Measurements from ENCODE around the gene MTIF2.
"Not testable (repeated sequence)": the region's sequence is repeated elsewhere in the genome, so short reads cannot be mapped to it uniquely, and the experiment has no call there.

MTIF2 gene

DNA sequence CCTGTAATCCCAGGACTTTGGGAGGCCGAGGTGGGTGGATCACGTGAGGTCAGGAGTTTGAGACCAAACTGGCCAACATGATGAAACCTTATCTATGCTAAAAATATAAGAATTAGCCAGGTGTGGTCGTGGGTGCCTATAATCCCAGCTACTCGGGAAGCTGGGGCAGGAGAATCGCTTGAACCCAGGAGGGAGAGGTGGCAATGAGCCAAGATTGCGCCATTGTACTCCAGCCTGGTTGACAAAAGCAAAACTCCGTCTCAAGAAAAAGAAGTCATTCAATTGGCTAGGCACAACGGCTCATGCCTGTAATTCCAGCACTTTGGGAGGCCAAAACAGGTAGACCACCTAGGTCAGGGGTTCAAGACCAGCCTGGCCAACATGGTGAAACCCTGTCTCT lies 27.4 kb downstream of the MTIF2 start:
- not testable (repeated sequence) for DNase-seq

DNA sequence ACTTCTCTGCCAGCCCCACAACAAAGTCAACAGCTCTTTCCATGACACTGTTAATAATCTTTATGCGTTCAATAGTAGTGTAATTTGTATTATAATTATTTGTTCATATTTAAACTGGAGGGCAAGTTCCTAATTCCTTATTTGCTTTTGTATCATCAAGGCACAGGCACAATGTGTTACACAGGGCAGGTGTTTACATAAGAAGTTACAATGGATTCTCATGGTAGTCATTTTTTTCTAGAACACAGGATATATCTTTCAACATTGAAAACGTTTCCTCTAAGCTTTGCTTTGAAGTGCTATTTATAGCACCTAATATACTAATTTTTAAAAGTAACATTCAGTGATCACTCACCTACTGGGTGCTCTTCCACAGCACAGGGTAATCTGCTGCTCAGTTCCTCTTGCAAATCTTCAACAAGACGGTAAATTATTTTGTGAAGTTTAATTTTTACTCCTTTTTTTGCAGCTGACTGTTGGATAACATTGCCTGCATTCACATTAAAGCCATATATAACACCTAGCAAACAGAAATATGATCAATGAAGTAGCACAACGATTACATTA lies 29.3 kb downstream of the MTIF2 start:
- no peak for DNase-seq

DNA sequence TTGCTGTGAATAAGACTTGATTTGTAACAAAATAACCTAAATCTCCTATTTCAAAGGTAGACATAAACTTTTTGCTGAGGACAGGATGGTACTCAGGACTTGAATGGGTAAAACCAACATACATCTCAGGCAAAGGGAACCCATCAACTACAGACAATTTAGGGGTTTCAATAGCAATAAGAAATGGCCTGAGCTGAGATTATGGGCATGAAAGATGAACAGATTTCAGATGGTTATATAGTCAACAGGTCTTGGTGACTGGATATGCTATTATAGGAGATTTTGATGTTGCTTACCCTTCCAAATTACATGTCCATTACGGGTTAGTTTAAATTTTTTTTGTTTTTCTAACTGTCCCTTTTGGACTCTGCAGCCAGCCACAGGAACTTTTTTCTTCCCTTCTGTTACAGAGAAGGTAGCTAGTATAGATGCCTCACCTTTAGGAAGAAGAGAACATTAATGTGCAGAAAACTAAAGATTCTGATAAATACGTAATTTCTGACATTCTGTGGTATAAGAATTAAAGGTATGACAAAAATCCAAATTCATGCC lies 32.0 kb downstream of the MTIF2 start:
- DNase-seq: no peak

DNA sequence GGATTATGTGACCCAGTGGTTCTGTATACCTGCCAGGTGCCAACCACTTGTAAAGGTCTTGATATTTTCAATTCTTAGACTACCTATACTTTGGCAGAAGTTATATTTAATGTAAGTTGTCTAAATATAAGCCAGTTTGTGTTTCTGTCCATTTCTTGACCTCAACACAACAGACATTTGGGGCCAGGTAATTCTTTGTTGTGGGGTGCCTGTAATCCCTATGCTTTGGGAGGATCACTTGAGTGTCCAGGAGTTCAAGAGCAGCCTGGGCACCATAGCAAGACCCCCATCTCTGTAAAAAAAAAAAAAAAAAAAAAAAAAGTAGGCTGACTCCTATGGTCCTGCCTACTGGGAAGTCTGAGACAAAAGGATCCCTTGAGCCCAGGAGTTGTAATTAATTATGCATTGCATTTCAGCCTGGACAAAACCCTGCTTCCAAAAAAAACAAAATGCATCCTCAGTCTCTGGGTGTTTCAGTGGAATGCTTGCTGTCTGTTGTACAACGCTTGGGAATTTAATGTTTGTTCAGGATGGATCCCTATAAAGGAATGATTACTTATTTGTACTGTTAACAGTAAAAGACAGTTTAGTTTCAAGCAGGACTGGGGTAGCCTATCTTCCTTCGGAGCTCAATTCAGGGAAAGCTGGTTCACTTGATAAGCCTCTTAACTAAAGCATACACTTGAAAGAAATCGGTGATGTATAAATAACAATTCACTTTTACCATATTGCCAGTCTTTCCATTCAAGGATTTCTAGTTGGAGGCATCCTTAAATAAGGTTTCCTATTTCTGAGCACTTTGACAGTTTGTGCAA lies 33.1 kb downstream of the MTIF2 start:
- no peak for DNase-seq

DNA sequence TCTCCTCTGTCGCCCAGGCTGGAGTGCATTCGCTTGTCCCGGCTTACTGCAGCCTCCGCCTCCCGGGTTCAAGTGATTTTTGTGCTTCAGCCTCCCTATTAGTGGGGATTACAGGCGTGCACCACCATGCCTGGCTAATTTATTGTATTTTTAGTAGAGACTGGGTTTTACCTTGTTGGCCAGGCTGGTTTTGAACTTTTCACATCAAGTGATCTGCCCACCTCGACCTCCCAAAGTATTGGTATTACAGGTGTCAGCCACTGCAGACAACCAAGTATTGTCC lies 35.4 kb downstream of the MTIF2 start:
- no peak for DNase-seq

DNA sequence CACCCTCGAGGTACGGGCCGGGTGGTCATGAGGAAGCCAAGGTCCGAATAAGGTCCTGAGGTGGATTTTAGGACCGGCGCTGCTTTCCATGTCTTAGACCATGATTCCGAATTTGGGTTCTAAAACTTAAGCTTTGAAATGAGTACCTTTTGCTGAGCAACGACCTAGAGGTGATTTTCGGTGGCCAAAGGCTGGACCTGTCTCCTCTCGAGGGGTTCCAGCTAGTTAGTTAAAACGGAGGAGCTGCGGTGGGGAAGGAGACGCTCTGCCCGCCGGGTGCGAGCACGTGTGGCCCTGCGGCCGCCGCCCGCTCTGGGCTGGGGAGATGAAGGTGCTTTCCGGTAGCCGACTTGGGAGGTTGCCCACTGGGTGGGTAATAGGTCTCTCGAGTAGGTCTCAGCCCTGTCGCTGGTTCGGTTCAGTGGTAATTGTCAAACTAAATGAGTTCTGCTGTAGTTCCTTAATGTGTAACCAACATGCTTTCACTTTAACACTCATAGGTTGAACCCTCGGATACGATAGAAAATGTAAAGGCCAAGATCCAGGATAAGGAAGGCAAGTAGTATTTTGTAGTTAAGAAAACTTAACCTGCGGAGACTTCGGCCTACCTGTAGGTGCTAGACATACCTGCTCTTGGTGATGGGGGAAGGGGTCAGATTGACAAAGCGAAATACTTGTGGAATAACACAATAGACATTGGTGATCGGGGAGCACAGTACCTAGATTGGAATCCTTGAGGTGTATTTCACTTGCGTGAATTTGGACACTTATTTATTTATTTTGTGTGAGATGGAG lies 36.0 kb downstream of the MTIF2 start:
- DNase-seq: peak; percentile 57

DNA sequence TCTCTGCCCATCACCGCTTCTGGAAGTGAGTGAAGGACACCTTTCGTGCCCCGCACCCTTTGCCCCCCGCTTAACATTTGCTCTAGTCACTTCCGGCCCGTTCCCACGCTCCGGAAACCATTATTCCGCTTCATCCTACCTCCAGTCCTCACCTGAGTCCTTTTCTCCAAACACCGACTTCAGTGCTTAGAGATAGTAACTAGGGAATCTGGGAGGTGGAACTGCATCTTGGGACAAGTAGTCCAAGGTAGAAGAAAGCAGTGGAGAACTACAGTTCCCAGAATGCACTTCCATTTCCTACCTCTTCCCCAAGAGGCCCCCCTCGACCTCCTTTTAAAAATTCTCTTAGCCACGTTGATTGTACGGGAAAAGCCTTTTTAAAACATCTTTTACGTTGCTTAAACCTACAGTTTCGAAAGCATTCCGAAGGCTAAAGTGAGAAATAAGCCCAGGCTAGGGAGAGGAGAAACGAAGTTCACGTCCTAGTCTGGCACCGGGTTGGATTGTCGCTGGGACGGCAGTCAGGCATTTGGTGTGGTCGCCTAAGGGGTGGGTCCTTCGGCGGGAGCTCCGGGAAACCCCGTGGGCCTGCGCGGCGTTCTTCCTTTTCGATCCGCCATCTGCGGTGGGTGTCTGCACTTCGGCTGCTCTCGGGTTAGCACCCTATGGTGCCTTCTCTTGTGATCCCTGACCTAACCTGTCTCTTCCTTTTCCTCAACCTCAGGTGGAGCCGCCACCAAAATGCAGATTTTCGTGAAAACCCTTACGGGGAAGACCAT lies 36.8 kb downstream of the MTIF2 start, which contains the start of the genes CLHC1 and RPS27A:
CLHC1 (minus strand) TSS at position 210 of the 779 bp plus-strand sequence. CDS start 9,882 bp downstream, outside the sequence.
RPS27A (plus strand) TSS at position 605 of the 779 bp plus-strand sequence; CDS start at position 742, 137 bp downstream.
- peak; percentile 96 for DNase-seq

DNA sequence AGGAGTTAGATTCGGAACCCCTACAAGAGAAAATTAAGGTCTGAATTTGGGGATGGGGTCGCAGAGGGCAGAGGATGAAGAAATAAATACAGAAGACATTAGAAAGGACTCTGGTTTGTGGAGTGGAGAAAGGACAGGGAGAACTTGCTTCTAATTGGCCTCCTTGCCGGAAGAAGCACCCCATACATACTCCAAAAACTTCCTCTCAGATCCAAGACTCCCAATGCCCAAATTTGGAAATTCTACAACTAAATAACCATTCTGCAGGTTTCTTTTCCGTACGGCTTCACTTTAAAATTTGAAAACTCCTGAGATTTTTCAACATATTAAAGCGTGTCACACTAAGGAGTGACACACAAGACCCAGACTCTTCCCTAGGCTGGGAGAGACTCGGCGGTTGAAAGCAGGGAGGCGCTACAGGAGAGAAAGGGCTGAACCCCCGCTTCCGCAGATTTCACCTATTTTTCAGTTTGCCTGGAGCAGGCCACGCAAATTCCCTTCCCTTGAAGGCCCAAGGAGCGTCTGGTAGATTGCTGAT lies 37.4 kb downstream of the MTIF2 start:
- no peak for DNase-seq

DNA sequence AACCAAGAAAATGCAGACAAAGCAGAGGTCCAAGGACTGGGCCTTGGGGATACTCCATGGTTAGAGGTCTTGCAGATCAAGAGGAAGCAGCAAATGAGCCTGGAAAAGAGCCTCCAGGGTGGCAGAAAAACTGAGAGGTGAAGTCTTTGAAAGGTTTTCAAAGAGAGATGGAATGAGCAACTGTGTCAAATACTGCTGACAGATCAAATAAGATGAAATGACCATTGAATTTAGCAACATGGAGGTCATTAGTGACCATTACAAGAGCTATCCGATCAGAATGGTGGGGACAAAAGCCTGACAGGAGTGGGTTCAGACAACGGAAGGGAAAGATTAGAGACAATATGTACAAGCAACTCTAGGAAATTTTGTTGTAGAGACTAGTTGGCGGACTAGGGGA lies 38.5 kb downstream of the MTIF2 start:
- DNase-seq: no peak

DNA sequence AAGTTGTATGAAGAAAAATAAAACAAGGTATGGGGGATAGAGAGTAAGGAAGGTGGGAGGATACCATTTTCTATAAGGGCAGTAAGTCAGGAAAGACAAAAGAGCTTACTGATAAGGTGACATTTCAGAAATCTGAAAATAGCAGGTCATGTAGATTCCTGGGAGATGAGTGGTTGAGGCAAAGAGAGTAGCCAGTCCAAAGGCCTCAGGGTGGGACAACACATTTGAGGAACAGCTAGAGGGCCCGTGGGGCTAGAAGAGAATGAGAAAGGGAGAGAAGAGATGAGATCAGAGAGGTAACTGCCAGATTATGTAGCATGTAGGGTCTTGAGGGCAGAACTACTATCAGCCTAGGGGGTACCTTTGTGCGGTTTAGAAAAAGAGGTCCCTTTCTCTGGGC lies 39.8 kb downstream of the MTIF2 start:
- no peak for DNase-seq

DNA sequence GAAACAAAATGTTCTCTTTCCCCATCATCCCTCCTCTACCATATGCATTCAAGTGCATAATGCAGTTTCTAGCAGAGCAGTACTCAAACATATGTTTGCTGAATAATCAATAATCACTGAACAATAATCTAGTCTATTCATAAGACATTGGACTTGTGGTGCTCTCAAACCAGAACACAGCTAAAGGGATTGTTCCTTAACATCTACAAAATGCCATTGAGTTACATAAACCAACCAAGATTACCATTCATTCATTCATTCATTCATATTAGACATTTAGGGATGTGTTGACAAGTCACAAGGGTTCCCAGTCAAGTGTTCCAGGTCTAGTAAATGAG lies 40.8 kb downstream of the MTIF2 start:
- DNase-seq: no peak

DNA sequence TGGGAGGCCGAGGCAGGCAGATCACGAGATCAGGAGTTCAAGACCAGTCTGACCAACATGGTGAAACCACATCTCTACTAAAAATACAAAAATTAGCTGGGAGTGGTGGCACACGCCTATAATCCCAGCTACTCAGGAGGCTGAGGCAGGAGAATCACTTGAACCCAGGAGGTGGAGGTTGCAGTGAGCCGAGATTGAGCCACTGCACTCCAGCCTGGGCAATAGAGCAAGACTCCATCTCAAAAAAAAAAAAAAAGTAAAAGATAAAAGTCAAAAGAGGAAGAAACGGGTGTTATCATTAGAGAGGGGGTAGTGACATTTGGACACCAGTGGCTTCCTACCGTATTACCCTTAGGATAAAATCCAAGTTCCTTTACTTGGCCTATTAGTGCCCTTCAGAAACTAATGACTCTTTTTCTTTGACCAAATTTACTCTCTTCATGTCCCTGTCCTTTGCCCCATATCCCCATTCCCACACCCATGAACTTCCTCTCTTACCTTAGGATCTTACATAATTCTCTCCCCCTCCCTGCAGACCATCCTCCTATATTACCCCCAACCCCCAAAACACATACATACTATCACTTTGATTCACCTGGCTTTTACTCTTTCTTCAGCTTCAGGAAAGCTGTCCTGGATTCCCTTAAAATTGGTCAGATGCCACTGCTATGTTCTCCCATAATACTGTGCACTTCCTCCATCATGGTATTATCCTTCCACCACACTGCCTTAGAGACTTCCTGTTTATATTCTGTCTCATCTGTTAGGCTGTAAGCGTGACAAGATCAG lies 41.4 kb downstream of the MTIF2 start:
- not testable (repeated sequence) for DNase-seq

DNA sequence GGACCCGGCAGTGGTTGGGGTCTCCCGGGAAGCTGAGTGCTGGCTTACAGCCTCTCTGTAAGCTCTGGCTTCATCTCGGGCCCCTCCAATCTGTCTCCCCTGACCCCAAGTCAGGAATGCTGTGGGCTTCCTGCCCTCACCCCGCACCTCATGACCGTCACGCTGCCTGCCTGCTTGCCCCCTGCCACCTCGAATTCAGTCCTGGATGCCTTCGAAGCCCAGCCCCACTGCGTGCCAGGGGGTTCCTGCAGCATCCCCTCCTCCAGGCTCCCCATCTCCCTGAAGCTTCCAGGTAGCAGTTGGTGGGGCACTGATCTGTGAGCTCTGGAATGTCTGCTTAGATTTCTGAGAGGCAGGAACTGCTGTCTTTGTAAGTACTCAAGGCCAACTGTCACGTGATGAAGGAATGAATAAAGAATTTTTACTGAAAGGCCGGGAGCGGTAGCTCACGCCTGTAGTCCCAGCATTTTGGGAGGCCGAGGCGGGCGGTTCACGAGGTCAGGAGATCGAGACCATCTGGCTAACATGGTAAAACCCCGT lies 43.5 kb downstream of the MTIF2 start:
- DNase-seq: no peak

DNA sequence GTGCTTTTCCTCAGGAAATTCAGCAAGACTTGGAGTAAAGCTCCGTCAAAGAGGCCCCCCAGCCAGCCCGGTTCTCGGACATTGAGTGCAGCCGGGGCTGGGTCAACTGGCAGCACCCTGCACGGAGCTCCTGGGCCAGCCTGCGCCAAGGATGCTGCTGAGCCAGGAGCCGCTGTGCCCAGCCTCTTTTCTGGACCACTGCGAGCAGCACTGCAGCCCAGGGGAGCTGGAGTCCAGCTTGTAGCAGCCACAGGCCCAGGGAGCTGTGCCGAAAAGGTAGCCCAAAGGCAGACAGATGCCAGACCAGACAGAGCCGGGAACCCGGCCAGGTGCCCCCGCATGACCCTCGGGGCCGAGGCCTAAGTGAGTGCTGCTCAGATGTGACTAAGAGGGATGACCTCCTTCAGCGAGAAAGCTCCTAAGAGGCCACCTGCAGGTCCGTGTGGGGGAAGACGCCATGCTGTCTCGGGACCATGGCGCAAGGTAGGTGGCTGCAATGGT lies 44.2 kb downstream of the MTIF2 start:
- DNase-seq: no peak

DNA sequence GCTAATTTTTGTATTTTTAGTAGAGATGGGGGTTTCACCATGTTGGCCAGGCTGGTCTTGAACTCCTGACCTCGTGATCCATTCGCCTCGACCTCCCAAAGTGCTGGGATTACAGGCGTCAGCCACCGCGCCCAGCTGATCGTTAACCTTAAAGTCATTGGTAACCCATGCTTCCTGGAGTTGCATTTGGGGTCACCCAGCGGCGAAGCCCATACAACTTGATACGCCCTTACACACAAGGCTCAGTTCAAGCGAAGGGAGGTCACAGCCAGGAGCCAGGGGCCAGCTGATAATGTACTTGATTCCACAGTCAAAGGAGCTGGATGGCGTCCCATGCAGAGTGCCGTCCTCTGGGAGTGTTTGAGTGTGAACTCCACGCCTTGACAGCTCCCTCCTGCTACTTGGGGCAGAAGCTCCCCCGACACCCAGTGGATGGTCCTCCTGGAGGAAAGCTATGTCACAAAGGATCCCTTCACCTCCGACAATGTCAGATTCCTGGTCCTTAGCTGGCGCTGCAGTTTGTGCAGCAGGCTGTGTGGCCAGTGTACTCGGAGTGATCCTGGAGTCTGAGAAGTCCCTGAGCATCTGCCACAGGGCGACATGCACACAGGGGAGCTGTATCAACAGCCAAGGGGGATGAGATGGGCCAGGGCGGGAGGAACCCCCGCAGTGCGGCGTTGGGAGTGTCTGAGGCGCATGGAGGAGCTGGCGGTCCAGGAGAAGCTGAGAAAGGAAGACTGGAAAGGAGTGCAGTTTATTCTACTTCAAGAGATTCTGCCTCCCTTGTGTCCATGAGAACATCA lies 44.9 kb downstream of the MTIF2 start:
- no peak for DNase-seq

DNA sequence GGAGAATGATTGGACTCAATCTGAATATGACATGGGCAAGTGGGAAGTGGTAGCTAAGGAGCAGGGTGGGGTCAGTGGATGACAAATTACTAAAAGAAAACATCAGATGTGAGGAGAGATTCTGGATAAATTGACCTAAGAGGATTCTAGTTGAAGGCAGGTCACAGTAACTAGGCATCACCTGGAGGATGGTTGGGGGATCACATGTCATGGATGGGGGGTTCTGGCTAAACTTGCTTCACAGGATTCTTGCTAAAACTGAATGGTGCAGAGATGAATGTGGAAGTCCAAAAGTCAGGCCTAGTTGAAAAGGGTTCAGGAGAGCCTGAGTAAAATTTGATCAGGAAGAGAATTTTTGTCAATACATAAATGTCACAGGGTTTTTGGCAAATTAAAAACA lies 55.2 kb downstream of the MTIF2 start:
- DNase-seq: no peak

DNA sequence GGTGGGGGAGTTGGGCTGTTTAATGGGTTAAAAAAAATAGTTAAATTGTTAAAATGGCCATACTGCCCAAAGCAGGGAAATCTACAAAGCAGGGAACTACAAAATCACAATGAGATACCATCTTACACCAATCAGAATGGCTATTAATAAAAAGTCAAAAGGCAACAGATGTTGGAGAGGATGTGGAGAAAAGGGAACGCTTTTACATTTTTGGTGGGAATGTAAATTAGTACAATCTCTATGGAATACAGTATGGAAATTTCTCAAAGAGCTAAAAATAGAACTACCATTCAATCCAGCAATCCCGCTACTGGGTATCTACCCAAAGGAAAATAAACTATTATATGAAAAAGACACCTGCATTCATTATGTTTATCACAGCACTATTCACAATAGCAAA lies 64.1 kb downstream of the MTIF2 start:
- DNase-seq: no peak

DNA sequence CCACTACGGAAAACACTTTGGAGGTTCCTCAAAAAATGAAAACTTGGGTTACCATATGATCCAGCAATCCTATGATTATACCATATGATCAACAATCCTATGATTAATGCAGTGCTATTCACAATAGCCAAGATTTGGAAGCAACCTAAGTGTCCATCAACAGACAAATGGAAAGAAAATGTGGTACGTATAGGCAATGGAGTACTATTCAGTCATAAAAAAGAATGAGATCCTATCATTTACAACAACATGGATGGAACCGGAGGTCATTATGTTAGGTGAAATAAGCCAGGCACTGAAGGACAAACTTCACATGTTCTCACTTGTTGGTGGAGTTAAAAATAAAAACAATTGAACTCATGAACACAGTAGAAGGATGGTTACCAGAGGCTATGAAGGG lies 64.5 kb downstream of the MTIF2 start:
- no peak for DNase-seq

DNA sequence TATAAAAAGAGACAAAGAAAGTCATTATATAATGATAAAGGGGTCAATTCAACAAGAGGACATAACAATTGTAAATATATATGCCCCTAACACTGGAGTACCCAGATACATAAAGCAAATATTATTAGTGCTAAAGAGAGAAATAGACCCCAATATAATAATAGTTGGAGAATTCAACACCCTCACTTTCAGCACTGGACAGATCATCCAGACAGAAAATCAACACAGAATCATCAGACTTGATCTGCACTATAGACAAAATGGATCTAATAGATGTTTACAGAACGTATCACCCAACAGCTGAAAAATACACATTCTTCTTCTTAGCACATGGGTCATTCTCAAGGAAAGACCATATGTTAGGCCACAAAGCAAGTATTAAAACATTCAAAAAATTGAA lies 68.6 kb downstream of the MTIF2 start:
- no peak for DNase-seq

DNA sequence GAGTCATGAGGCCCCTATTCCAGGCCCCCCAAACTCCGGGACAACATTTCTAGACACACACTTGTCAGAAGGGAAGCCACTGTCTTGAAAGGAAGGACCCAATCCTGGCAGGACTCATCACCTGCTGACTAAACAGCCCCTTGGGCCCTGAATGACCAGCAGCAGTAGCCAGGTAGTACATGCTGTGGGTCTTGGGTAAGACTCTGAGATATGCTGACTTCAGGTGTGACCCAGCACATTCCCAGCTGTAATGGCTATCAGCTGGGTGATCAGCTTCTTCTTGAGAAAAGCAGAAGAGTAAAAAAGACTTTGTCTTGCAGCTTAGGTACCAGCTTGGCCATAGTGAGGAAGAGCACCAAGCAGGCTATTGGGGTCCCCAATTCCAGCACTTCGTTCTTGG lies 72.5 kb downstream of the MTIF2 start:
- DNase-seq: no peak

Measured in stimulated activated CD4-positive, alpha-beta T cell treated with anti-CD3 and anti-CD28 coated beads, Interleukin-4, amount 100 ng/mL, for 1 hour (primary cell).